Pons (tissue), 1 donor: ENCODE data around the gene CRYAA.
A peak's percentile ranks its signal among the peaks of the same experiment; 100 is the strongest.
"Not testable (repeated sequence)": the region's sequence is repeated elsewhere in the genome, so short reads cannot be mapped to it uniquely, and the experiment has no call there.

ENCODE experiments used
- DNase-seq: peaks from one replicate; pipeline ENCODE4 v3.0.0-alpha.2; 2016; ENCODE audit warnings: low spot score

The CRYAA gene

DNA sequence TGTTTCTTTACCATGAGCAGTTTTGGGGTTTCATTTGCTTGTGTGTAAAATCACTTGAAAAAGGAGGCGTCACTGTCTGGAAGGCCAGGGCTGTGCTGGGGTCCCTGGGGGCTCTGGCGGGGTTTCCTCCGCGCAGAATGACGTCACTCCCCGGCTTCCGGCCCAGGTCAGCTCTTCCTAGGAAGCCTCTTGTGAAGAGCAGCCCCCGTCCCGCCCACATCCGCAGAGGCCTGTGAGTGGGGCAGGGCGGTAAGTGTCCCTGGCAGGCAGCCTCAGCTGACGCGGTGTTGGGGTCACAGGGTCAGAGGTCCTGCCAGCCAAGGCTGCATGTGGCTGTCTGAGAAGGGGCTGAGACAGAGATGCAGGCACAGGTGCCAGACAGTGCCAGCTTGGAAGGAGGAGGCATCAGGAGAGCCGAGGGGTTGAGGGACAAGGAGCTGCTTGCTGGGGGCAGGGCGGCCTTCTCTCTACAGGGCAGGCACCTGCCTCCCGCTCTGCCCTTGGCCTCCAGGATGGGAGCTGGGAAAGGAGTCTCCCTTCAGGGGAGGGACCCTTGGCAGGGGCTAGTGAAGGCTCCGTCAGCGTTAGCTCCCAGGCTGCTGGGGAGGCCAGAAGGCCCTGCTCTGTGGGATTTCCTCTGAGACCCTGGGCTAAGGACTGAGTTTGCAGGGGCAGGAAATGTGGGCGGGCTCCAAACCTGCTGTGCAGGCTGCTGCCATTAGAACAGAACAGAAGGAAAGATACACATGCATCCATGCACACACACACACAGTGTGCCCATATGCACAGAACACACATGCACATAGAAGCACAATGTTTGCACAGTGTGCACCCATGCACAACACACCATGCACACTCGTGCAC, 8.5 kb downstream of the CRYAA start:
- not testable (repeated sequence) for DNase-seq

DNA sequence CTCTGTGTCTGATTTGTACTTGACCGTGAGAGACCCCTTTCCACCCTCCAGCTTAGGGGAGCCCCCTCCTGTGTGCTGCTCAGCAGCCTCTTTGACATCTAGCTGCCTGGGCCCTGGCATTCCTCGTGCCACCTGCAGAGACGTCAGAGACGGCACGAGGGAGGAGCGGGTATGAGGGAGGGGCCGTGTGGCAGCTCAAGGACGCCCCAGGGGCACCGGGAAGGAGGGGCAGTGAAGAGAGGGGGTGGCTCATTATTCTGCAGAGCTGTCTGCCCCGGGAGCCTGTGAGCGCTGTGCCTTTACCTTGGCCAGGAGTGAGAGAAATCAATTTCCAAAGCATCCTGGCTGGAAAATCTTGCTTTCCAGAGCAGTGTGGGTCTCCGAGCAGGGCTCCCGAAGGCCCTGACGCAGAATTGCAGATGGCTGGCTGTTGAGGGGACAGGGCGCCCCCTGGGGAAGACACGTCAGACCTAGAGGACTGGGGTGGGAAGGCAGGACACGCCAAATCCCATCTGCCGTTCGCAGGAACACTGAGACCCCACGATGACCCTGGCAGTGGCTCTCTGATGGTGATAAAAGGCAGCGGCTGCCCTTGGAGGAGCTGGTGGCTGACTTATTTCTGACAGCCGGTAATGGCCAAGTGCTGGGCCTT, 9.5 kb downstream of the CRYAA start:
- not testable (repeated sequence) for DNase-seq

DNA sequence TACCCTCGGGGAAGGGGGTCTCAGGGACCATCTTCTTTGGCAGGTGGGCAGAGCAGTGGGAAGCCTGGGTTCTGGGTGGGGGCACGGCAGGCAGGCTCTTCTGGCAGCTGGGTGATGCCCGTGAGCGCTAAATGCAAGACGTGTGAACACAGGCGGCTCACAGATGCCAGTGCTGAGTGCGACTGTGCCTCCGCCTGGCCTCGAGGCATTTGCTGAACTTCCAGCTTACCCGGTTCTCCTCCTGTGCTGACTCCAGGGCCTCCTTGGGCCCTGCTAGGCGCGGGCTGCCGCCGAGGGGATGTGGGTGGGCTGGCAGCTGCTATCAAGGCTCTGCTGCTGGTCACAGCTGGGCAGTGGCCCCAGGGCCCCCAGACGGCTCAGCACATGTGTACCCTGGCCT, 12.2 kb downstream of the CRYAA start:
- DNase-seq, result not testable (repeated sequence)

DNA sequence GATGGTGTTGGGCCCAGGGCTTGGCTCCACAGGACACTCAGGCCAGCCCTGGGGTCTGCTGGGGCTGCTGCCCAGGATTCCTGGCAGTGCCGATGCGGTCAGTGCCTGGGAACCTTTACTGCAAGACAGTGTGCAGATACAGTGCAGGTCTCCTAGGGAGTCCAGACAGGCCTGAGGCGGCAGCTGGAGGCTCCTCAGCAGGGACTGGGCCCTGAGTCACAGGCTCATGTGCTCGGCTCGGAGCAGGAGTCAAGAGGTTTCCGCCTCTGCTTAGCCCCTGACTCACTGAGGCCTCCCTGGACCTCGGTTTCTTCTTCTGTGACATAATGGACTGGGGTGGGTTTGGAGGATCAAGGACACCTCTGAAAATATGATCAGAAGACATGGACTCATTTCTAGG, 18.5 kb downstream of the CRYAA start:
- not testable (repeated sequence) for DNase-seq

DNA sequence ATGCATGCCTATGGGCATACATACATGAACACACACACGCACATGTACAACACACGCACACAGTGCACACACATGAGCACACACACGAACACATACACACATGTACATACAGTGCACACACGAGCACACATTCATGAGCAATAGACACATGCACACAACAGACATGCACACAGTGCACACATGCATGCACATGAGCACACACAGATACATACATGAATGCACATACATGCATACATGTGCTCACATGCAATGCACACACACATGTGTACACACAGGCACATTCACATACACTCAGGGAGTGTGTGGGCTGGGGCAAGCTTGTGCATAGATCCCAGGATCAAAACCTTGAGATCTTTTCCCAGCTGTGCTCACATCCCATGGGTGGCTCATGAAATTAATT, 18.9 kb downstream of the CRYAA start:
- no peak for DNase-seq

DNA sequence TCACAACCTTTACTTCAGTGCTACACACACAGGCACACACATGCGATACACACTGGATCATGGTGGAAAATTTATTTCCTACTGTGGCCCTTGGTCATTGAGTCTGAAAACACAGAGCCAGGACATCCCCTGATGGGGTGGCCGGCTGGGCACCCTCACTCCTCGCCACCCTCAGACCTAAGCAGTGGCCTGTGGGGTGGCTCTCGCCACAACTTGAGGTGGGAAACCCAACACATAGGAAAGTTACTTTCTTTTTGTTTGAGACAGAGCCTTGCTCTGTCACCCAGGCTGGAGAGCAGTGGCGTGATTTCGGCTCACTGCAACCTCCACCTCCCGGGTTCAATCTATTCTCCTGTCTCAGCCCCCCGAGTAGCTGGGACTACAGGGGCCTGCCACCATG, 19.4 kb downstream of the CRYAA start:
- DNase-seq, result no peak

DNA sequence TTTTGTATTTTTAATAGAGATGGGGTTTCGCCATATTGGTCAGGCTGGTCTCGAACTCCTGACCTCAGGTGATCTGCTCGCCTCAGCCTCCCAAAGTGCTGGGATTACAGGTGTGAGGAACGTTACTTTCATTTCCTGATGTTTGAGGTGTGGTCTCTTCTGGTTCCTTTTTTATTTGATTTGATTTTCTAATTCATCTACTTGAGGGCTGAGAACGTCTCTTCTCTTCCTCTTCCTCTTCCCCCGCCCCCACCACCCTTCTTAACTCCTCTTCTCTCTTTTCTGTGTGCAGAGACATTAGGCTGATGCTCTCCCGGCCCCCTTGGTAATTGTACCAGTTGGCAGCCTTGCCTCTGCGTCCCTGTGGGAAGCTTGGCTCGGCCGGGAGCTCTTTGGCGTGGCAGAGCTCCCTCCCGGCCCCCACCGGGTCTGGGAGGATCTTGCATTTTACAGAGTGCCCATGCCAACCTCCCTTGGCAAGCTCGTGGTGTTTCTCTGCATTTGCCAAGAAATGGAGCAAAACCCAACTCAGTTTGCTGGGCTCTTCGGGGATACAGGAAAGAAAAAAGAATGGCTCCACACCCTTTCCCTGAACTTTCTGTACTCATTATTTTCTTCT, 19.9 kb downstream of the CRYAA start:
- DNase-seq, result peak; percentile 68

DNA sequence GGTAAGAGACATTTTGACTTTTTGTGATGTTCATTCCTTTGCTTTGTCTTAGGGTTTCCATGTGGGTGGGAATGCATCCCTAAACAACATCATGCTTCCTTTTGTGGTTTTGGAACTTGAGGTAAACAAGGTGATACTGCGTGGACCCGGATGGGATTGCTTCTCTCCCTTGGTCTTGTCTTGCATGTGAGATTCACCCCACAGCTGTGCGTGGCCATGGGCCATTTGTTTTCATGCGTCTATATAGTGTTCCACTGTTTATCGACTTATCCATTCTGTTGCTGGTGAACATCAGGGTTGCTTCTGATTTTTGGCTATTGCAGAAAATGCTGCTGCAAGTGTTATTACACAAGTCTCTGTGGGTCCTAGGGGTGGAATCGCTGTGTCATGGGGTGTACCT, 21.1 kb downstream of the CRYAA start:
- DNase-seq, result no peak

DNA sequence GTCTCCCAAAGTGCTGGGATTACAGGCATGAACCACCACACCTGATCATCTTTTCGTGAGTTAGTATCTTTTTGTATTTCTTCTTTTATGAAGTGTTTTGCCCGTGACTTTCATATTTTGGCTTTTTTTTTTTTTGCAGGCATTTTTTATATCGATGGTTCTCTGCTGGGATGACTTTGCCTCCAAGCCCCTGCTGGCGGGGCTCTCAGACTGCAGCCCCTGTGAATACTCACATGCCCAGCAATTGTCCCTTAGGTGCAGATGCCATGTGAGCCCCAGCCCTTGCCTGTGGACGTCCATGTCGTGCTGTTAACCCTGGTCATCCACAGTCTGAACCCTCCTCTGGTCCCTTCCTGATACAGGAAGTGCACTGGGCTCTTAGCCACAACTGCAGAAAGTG, 21.7 kb downstream of the CRYAA start:
- DNase-seq, result no peak

DNA sequence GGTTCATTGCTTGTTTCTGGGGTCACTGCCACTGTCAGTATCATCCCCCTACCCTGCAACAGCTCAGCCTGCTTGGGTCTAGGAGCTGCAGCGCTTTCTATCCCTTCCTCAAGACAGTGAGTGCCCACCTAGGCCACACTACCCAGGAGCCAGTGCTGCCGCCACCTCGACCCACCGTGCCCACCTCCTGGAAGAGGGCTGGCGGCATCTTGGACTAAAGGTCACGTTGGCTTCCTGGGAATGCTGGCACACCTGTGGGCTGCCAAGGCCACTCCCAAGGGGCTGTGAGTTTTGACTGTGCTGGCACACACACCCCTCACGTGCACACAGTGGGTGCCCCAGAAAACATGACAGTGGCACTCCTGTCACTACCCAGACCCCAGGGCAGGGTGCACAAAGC, 22.1 kb downstream of the CRYAA start:
- DNase-seq, result no peak

DNA sequence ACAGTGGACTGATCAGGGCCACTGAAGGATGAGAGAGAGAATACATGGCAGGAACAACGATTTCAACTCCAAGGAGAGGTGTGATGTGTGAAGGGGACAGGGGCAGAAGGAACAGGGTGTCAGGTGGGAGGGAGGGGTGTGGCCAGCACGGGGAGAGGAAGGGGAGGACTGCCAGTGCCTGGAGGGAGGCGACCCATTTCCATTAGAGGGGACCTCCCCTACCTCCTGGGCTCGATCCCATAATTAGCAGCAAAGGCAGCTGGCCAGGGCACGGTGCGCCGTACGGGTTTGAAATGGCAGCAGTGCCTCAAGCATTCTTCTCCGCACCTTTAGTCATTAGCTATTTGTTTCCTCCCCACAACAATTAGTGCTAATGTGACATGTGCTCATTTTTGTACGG, 22.7 kb downstream of the CRYAA start:
- DNase-seq, result no peak

DNA sequence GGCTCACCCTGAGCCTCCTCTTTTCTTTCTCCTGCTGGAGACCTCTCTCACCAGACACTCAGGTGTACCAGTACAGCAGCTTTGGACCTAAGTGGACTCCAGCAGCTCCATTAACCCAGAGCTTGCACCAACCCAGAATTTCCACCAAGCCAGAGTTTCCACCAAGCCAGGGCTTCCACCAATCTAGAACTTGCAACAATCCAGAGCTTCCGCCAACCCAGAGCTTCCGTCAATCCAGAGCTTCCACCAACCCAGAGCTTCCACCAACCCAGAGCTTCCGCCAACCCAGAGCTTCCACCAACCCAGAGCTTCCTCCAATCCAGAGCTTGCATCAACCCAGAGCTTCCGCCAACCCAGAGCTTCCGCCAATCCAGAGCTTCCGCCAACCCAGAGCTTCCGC, 23.2 kb downstream of the CRYAA start:
- DNase-seq, result no peak

DNA sequence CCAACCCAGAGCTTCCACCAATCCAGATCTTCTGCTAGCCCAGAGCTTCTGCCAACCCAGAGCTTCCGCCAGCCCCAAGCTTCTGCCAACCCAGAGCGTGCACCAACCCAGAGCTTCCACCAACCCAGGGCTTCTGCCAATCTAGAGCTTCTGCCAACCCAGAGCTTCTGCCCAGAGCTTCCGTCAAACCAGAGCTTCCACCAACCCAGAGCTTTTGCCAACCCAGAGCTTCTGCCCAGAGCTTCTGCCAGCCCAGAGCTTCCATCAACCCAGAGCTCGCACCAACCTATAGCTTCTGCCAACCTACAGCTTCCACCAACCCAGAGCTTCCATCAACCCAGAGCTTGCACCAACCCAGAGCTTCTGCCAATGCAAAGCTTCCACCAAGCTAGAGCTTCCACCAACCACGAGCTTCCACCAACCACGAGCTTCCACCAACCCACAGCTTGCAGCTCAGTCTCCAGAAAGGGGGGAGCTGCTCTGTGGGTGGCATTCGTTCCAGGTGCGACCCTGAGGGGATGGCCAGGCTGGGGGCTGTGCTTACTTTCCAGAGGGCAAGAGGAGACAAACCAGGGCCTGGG, 23.8 kb downstream of the CRYAA start:
- peak; percentile 7 for DNase-seq

DNA sequence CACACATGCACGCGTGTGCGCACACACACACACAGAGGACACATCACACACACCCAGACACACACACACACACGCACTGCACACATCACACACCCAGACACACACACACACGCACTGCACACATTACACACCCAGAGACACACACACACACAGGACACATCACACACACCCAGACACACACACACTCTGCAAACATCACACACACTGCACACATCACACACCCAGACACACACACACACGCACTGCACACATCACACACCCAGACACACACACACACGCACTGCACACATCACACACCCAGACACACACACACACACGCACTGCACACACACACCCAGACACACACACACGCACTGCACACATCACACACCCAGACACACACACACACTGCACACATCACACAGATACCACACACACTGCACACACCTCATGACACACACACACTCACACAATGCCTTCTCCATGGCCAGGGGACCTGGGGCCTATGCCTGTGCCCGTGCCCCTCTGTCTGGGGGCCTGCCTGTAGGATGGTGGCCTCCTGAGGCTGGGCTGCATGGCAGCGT, 24.4 kb downstream of the CRYAA start:
- no peak for DNase-seq

DNA sequence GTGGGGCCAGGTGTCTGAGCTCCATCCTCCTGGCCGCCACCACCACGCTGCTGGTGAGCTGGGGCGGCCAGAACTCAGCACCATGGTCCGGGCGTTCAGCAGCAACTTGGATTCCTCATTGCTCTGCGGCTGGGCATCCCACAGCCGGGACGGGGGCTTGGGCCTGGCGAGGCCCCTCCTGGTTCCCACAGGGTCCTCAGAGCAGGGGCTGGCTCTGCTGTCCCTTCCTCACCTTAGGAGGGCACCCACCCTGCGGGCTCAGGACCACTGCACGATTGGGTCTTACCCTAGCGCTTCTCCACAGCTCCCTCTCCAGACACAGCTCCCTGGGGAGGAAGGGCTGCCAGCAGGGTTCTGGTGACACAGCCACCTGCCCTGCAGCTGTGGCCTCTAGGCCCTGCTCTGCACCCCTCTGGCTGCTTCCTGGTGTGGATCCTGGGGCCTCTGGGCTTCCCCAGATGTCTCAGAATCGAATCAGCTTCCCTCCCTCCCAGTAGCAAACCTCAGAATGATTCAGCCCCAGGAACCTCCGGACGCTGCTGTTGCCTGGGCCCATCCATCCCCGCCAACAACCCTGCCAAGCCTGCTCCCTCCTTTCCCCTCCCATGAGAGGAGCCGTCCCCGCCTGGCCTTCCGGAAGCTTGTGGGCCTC, 25.0 kb downstream of the CRYAA start:
- no peak for DNase-seq

DNA sequence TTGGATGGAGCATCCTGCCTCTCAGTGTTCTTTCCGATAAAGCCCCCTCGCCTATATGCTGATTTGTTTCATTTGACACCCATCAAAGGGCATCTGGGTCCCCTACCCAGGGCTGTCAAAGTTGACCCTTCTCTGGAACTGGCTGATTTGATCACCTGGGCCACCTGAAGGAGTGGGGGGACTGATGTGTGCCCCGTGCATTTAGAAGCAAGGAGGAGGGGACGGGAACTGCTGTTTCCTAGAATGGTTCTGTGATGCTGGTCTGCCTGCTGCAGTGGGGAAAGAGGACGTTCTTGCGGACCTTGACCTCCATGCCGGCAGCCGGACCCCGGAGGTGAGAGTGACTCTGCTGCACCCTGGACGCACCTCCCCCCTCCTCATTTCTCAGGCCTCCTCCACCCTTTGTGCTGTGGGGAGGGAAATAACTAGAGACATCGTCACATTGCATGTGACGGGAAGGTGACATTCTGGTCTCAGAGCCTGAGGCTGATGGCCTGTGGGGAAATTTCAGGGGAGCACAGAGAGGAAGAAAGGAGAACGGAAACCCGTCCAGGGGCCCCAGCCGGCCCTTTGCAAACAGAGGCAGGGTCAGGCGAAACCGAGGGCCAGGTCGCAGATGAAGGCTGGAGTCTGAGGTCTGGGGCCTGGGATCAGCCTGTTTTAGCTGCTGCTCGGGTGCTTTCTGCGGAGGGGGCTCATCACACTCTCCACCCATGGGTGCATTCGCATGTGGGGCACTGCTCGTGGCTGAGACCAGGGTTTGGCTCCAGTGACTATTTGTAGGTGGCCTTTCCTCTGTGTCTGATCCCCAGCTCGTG, 25.7 kb downstream of the CRYAA start:
- DNase-seq, result no peak

DNA sequence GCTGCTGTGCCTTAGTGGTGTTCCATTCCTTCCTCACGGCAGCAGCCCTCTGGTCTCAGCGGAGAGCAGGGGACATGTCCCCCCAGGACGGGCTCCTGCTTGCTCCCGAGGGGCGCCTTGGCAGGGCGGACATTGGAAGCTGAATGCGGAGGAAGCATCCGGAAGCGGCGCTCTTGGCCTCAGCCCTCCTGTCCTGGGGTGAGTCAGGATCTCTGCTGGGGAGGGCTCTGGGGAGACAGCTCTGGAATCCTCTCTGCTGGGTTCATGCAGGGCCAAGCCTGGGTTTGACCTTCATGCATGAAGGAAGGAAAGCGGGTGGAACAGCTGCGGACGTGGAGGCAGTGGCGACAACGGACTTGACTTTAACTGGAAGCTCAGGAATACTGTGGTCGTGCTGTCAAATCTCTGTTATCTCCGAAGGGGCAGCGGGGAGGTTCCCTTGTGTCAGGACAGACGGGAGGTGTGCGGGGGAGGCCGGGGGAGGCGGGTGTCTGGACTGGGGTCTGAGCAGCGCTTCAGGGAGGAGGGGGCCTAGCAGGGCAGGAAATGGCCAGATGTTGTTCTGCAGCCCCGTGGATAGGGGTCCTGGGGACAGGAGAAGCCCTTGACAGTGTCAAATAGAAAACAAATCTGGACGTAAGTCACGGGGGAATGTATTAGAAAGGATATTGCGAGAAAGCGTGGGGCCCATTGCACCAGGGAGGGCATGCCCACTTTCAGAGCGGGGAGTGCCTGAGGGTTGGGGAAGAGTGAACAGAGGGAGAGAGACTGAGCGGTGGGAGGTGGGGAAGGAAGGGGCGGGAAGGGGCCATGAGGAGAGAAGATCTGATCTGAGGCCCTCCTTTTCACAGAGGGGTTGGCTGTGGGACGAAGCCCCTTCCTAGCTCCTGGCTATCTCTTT, 26.6 kb downstream of the CRYAA start:
- no peak for DNase-seq

DNA sequence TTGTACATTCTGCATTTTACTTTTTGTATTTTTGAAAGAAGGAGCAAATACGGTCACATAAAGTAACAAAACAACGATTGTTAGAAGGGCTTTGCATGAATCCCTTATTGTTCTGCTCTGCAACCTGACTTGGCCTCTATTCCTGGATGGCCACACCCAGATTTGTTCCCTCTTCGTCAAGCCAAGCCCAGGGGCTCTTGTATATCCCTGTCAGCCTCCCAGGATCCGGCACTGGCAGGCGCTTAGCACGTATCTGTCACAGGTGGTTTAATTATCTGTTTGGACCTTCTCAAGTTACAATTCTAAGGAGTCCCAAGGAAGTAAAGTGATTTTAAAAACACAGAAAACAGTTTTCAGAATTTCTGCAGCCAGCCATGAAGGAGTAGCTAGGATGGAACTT, 28.0 kb downstream of the CRYAA start:
- peak; percentile 69 for DNase-seq

DNA sequence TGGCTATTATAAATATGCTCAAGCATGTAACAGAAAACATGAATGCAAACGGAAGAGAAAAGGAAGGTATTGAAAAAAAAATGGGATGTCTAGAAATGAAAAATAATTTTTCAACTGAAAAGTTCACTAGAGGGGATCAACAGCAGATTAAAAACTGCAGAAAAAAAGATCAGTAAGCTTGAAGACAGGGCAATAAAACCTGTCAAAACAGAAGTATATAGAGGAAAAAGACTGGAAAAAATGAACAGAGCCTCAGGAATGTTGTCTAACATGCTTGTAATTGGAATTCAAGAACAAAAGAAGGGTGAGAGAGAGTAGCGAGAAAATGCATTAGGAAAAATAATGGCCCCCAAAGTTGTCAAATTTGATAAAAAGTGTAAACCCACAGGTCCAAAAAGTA, 29.6 kb downstream of the CRYAA start:
- no peak for DNase-seq

DNA sequence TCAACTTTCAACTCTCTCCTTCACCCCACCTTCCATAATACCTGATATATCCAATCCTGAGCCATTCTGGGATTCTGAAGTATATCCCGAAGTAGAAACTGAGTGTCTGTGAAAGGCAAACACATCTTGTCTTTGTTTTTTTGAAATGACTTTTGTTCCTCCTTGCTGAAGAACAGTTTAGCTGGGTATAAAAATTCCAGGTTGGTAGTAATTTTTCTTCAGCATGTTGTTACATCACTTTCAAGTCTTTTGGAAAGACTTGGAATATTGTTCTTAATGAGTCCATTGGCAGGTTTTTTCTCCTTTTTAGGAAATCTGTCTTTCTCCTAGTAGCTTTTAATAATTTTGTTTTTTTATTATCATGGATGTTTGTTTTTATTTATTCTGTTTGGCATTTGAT, 32.7 kb downstream of the CRYAA start:
- DNase-seq, result no peak
